SK-N-SH (cell line): ENCODE data around the gene LPAR1.

Experiments
- EZH2phosphoT487 ChIP-seq: fragments of 200-600 bp; sonication (generic); IDR thresholded peaks from 2 replicates; pipeline ENCODE4 v1.6.1; 2017; ENCODE audit warnings: low read depth, mixed run types, mild to moderate bottlenecking, antibody characterized with exemption, moderate library complexity, borderline replicate concordance
- MXI1 ChIP-seq: IDR thresholded peaks from 2 replicates; pipeline ENCODE4 v1.6.1; 2012; ENCODE audit warnings: mild to moderate bottlenecking, low read depth, low read length, improper control_type of control experiment
- TF ChIP-seq, protein P1 (sequence below): fragments of 200-600 bp; sonication (generic); IDR thresholded peaks from 2 replicates; pipeline ENCODE4 v1.6.1; 2017; ENCODE audit warnings: antibody characterized with exemption, mild to moderate bottlenecking, moderate library complexity

GRCh38 chr9:110876929-110877328 is 161.3 kb downstream of the LPAR1 start:
- TF ChIP-seq, protein P1, sequence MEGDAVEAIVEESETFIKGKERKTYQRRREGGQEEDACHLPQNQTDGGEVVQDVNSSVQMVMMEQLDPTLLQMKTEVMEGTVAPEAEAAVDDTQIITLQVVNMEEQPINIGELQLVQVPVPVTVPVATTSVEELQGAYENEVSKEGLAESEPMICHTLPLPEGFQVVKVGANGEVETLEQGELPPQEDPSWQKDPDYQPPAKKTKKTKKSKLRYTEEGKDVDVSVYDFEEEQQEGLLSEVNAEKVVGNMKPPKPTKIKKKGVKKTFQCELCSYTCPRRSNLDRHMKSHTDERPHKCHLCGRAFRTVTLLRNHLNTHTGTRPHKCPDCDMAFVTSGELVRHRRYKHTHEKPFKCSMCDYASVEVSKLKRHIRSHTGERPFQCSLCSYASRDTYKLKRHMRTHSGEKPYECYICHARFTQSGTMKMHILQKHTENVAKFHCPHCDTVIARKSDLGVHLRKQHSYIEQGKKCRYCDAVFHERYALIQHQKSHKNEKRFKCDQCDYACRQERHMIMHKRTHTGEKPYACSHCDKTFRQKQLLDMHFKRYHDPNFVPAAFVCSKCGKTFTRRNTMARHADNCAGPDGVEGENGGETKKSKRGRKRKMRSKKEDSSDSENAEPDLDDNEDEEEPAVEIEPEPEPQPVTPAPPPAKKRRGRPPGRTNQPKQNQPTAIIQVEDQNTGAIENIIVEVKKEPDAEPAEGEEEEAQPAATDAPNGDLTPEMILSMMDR, result no peak
- TF ChIP-seq EZH2phosphoT487 (no peak), MXI1 (no peak)
